Nephron (organoid): ENCODE measurements around the gene COQ8A.

Experiments
- H3K27ac Mint-ChIP-seq, 3 experiments: 2 replicates each; pipeline ENCODE4 v1.8.0; 2020; ENCODE audit warnings: mixed read lengths in 3 of 3, mild to moderate bottlenecking in 2 of 3, moderate library complexity in 1 of 3
- H3K27me3 Mint-ChIP-seq: 2 replicates; pipeline ENCODE4 v1.8.0; 2021; ENCODE audit warnings: low read depth, mild to moderate bottlenecking, moderate library complexity, mixed read lengths
- H3K36me3 Mint-ChIP-seq: 2 replicates; pipeline ENCODE4 v1.8.0; 2020; ENCODE audit warnings: low read depth, mixed read lengths
- H3K4me1 Mint-ChIP-seq: 2 replicates; pipeline ENCODE4 v1.8.0; 2020; ENCODE audit warnings: mixed read lengths
- H3K4me3 Mint-ChIP-seq, 3 experiments: 2 replicates each; pipeline ENCODE4 v1.8.0; 2020; ENCODE audit warnings: mild to moderate bottlenecking in 3 of 3, mixed read lengths in 3 of 3, moderate library complexity in 2 of 3
- H3K9me3 Mint-ChIP-seq: 2 replicates; pipeline ENCODE4 v1.8.0; 2020; ENCODE audit warnings: mixed read lengths
- TF ChIP-seq, protein P1 (sequence below), 3 experiments: fragments of 200-600 bp; sonication (generic); IDR thresholded peaks; one replicate each; pipeline ENCODE4 v1.5.0; 2021; ENCODE audit warnings: antibody characterized with exemption in 3 of 3; ENCODE audit not compliant: unreplicated experiment in 3 of 3

The COQ8A gene

DNA sequence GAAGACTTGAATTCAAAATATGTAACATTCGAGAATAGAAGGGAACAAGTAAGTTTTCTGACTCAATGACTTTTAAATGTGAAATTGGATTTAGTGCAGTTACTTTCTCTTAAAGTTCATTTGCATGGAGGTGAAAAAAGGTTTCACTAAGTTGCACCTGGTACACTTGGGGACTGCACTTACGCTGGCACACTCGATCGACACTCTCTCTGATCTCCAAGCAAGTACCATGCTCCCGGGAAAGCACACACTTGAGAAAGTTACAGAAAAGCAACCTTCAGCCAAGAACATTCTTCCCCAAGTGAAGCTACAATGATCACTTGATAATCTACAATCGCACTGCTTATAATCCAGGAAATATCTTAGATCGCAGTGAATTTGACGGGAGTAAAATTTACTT is 63.1 kb downstream of the COQ8A start:
- Mint-ChIP-seq H3K4me3 (no peak overlapping the region), H3K4me1 (no peaks in the 10 kb centered on the region), H3K9me3 (peaks cover 11% of the 10 kb centered on the region), H3K36me3 (peaks cover 62% of the 10 kb centered on the region), H3K27ac (no peak overlapping the region), H3K27me3 (no peaks in the 10 kb centered on the region)
- TF ChIP-seq, protein P1, sequence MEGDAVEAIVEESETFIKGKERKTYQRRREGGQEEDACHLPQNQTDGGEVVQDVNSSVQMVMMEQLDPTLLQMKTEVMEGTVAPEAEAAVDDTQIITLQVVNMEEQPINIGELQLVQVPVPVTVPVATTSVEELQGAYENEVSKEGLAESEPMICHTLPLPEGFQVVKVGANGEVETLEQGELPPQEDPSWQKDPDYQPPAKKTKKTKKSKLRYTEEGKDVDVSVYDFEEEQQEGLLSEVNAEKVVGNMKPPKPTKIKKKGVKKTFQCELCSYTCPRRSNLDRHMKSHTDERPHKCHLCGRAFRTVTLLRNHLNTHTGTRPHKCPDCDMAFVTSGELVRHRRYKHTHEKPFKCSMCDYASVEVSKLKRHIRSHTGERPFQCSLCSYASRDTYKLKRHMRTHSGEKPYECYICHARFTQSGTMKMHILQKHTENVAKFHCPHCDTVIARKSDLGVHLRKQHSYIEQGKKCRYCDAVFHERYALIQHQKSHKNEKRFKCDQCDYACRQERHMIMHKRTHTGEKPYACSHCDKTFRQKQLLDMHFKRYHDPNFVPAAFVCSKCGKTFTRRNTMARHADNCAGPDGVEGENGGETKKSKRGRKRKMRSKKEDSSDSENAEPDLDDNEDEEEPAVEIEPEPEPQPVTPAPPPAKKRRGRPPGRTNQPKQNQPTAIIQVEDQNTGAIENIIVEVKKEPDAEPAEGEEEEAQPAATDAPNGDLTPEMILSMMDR (IDR thresholded peaks at IDR 0.05; ENCODE audit: unreplicated experiment in 3 of 3) = no peak

DNA sequence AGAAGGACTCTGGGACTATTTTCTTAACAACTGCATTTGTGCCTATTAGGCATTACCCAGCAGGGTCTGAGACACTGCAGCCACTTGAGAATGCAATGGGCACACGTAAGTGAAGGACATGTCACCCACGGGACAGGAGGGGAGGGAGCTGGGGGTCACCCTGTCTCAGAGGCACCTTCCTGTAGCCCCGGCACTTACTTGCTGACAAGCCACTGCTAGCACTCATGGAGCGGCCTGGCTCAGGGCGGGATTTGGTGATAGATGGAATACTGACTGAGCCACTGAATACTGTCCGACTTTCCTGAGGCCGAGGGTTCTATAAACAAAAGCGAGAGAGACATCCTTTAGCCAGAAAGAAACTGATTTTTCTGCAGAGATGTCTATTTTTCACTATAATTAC is 64.7 kb downstream of the COQ8A start:
- Mint-ChIP-seq H3K36me3 (peaks cover 49% of the 10 kb centered on the region), H3K27me3 (no peaks in the 10 kb centered on the region), H3K9me3 (peaks cover 5% of the 10 kb centered on the region), H3K27ac (no peak overlapping the region), H3K4me1 (no peaks in the 10 kb centered on the region), H3K4me3 (no peak overlapping the region)
- TF ChIP-seq, protein P1 (IDR thresholded peaks at IDR 0.05; ENCODE audit: unreplicated experiment in 3 of 3) = no peak

DNA sequence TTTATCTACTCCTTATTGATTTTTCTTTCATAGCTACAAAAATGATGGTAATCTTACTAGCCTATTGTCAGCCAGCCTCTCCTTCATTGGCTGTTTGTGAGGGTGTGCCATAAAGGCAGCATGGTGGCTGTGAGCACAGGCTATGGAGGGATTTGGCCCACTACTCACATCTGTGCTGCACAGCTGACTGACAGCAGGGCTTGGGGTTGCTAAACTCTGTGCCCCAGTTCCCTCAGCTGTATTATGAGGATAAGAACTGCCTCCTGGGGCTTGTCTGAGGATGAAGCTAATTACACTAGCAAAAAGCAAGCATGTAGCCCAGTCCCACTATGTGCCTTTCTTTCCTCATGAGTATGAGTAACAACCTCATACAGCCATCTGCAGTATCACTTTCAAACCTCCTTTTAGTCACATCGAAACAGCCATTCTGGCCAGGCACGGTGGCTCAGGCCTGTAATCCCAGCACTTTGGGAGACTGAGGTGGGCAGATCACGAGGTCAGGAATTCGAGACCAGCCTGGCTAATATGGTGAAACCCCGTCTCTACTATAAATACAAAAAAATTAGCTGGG is 66.2 kb downstream of the COQ8A start:
- no peak overlapping the region for H3K27ac Mint-ChIP-seq
- TF ChIP-seq, protein P1 (IDR thresholded peaks at IDR 0.05; ENCODE audit: unreplicated experiment in 3 of 3) = no peak

DNA sequence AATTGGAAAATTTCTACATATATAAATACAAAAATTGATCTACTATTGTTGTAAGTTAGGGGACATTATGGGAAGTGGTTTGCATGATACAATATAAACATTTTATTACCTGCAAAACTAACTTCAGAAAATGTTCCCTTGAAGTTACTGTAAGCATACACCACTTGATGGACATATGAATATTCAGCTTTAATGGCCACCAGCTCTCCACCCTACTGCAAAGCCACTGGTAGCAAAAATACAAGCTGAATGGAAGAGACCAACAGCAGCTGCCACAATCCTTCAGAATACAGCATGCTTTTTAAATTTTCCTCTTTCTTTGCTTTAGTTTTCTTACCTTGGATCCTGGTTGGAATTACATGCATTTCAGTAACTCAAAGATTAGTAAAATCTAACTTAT is 69.8 kb downstream of the COQ8A start:
- H3K27me3 Mint-ChIP-seq = no peaks in the 10 kb centered on the region

More for the DNA sequence above, 66.2 kb downstream of the COQ8A start:
- Mint-ChIP-seq H3K4me3 (no peak overlapping the region), H3K9me3 (no peaks in the 10 kb centered on the region), H3K36me3 (peaks cover 41% of the 10 kb centered on the region), H3K27me3 (no peaks in the 10 kb centered on the region), H3K4me1 (no peaks in the 10 kb centered on the region)

DNA sequence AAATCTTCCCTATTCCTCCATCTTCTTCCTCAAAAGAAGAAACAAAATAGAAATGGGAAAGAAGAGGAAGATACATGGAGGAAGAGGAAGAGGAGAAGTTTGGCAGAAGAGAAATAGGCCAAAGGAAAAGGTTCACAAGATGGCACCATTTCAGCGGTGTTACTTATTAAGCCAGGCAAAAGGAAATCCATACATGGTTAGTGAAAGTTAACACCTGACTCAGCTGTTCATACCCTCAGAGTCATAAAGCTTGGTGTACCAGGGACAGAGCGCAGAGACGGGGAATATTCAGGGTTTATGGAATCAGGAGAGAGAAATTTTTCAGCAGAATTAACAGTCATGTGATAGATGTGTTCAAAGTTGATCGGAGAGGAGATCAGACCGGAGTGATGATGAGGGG is 70.6 kb downstream of the COQ8A start:
- TF ChIP-seq, protein P1 (IDR thresholded peaks at IDR 0.05; ENCODE audit: unreplicated experiment in 3 of 3) = no peak
- no peaks in the 10 kb centered on the region for H3K9me3 Mint-ChIP-seq
- H3K4me3 Mint-ChIP-seq = no peak overlapping the region
- peaks cover 17% of the 10 kb centered on the region for H3K36me3 Mint-ChIP-seq
- no peaks in the 10 kb centered on the region for H3K4me1 Mint-ChIP-seq
- no peak overlapping the region for H3K27ac Mint-ChIP-seq
- H3K27me3 Mint-ChIP-seq = no peaks in the 10 kb centered on the region

More for the DNA sequence above, 69.8 kb downstream of the COQ8A start:
- TF ChIP-seq, protein P1 (IDR thresholded peaks at IDR 0.05; ENCODE audit: unreplicated experiment in 3 of 3) = no peak
- Mint-ChIP-seq H3K4me1 (no peaks in the 10 kb centered on the region), H3K27ac (no peak overlapping the region), H3K36me3 (peaks cover 14% of the 10 kb centered on the region), H3K4me3 (no peak overlapping the region), H3K9me3 (no peaks in the 10 kb centered on the region)

DNA sequence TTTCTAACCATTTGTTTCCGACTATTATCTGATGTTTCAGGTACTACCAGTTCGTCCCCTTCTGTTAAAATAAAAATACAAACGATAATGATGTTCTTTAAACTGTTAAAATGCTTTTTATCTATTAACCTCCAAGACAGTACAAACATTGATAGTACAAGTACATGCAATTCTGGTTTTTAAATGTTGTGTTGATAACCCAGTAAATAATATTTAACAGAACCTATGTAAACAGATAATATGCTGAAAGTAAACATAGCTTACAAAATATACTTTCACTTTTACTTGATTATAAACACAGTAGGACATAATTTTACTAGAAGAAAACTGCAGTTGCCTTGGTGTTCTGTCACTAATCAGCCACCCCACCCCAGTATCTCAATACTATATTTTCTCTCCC is 76.9 kb downstream of the COQ8A start:
- Mint-ChIP-seq H3K9me3 (peaks cover 24% of the 10 kb centered on the region), H3K27me3 (no peaks in the 10 kb centered on the region), H3K36me3 (peaks cover 66% of the 10 kb centered on the region), H3K27ac (no peak overlapping the region), H3K4me3 (no peak overlapping the region), H3K4me1 (no peaks in the 10 kb centered on the region)
- TF ChIP-seq, protein P1 (IDR thresholded peaks at IDR 0.05; ENCODE audit: unreplicated experiment in 3 of 3) = no peak
